Body of pancreas (tissue), 4 donors: ENCODE measurements around the gene HDX. TPM values are rescaled to one million over a fixed set of nuclear protein-coding genes. Genes with fewer than 3 reads are reported as not detected.

Experiments used
- ATAC-seq: fragments of 150-250 bp; one replicate; pipeline ENCODE4 v1.9.1; 2016
- DNase-seq, 4 donors: peaks; one replicate each; pipeline ENCODE4 v3.0.0-alpha.2; 2019
- H3K27ac ChIP-seq, 4 donors: fragments of 200-600 bp; sonication (generic); 1 replicate in 3 of 4; 2 replicates in 1 of 4; pipeline versions ENCODE4 v1.5.1 to v1.6.1; 2016 to 2019; ENCODE audit warnings: mild to moderate bottlenecking in 1 of 4, mixed read lengths in 1 of 4, moderate library complexity in 1 of 4
- H3K27me3 ChIP-seq, 2 donors: fragments of 200-600 bp; sonication (generic); one replicate each; pipeline ENCODE4 v1.6.0; 2016; ENCODE audit warnings: mild to moderate bottlenecking in 1 of 2
- H3K36me3 ChIP-seq, 2 donors: fragments of 200-600 bp; sonication (generic); replicated peaks in 1 of 2; 2 replicates each; pipeline ENCODE4 v1.5.1; 2016; ENCODE audit warnings: low read depth in 2 of 2; ENCODE audit not compliant: insufficient read depth in 1 of 2
- H3K4me1 ChIP-seq: fragments of 200-600 bp; sonication (generic); one replicate; pipeline ENCODE4 v1.6.0; 2016
- H3K4me3 ChIP-seq, 2 donors: fragments of 200-600 bp; sonication (generic); 1 replicate in 1 of 2; 2 replicates in 1 of 2; pipeline ENCODE4 v1.5.1; 2016 to 2019
- H3K9me3 ChIP-seq, 3 donors: fragments of 200-600 bp; sonication (generic); 1 replicate in 2 of 3; 2 replicates in 1 of 3; pipeline ENCODE4 v1.5.1; 2016
- POLR2A ChIP-seq, 3 donors: fragments of 450-650 bp; IDR thresholded peaks; one replicate each; pipeline ENCODE4 v1.6.1; 2016; ENCODE audit warnings: antibody characterized with exemption in 3 of 3, mild to moderate bottlenecking in 2 of 3
- WGBS, 2 donors: methylation state at CpG; one replicate each; pipeline ENCODE4 v1.1.5; 2017; 5-methylcytosine and 5-hydroxymethylcytosine counted together
- intact Hi-C: fragments of 100-400 bp; cut with DNase I; formaldehyde crosslinking; loops from one replicate; pipeline ENCODE4 v1.15.1; 2023
- total RNA-seq, 2 donors: library from RNA; depleted of rRNA; stranded (reverse); fragments of >200 nt; gene quantifications; one replicate each; pipeline ENCODE4 v1.1.0, GENCODE V29; 2016
- TF ChIP-seq, protein P1 (sequence below), 7 experiments: fragments of 450-650 bp in 4 of 7; fragments of 200-600 bp in 3 of 7; sonication (generic) in 3 of 7; IDR thresholded peaks; one replicate each; pipeline ENCODE4 v1.5.1; 2016 to 2019; ENCODE audit warnings: antibody characterized with exemption in 7 of 7

HDX gene
- total RNA-seq, 2 donors from 2014 or later, result 1.3 to 1.6 TPM

GRCh38 chrX:84479086-84479485 lies 23.2 kb downstream of the HDX start:
- no peaks in the 10 kb centered on the region for H3K27me3 ChIP-seq
- DNase-seq (no peak), ATAC-seq (no peak)
- intact Hi-C loops, result no loop called here
- H3K4me1 ChIP-seq, result no peaks in the 10 kb centered on the region
- TF ChIP-seq, protein P1, sequence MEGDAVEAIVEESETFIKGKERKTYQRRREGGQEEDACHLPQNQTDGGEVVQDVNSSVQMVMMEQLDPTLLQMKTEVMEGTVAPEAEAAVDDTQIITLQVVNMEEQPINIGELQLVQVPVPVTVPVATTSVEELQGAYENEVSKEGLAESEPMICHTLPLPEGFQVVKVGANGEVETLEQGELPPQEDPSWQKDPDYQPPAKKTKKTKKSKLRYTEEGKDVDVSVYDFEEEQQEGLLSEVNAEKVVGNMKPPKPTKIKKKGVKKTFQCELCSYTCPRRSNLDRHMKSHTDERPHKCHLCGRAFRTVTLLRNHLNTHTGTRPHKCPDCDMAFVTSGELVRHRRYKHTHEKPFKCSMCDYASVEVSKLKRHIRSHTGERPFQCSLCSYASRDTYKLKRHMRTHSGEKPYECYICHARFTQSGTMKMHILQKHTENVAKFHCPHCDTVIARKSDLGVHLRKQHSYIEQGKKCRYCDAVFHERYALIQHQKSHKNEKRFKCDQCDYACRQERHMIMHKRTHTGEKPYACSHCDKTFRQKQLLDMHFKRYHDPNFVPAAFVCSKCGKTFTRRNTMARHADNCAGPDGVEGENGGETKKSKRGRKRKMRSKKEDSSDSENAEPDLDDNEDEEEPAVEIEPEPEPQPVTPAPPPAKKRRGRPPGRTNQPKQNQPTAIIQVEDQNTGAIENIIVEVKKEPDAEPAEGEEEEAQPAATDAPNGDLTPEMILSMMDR (IDR thresholded peaks at IDR 0.05), result no peak
- no peak for TF ChIP-seq POLR2A (IDR thresholded peaks at IDR 0.05)
- H3K4me3 ChIP-seq, result no peak overlapping the region
- 37 to 87% methylated on average over 2 of the region's 2 CpGs for WGBS, 2 donors
- no peak overlapping the region for H3K27ac ChIP-seq
- no peaks in the 10 kb centered on the region for H3K9me3 ChIP-seq
- no peaks in the 10 kb centered on the region for H3K36me3 ChIP-seq

- Histone ChIP-seq H3K27ac (no peak overlapping the region), H3K9me3 (no peaks in the 10 kb centered on the region), H3K4me1 (no peaks in the 10 kb centered on the region), H3K27me3 (no peaks in the 10 kb centered on the region), H3K4me3 (no peak overlapping the region), H3K36me3 (no peaks in the 10 kb centered on the region)
- intact Hi-C loops, result no loop called here
- DNase-seq, result no peak
- TF ChIP-seq, protein P1 (IDR thresholded peaks at IDR 0.05), result no peak
- ATAC-seq, result no peak
These were observed 25.1 kb downstream of the HDX start for GRCh38 chrX:84477114-84477513.

GRCh38 chrX:84475596-84475995 lies 26.7 kb downstream of the HDX start:
- no peak for ATAC-seq
- TF ChIP-seq, protein P1 (IDR thresholded peaks at IDR 0.05), result no peak
- no peak for TF ChIP-seq POLR2A (IDR thresholded peaks at IDR 0.05)

DNA sequence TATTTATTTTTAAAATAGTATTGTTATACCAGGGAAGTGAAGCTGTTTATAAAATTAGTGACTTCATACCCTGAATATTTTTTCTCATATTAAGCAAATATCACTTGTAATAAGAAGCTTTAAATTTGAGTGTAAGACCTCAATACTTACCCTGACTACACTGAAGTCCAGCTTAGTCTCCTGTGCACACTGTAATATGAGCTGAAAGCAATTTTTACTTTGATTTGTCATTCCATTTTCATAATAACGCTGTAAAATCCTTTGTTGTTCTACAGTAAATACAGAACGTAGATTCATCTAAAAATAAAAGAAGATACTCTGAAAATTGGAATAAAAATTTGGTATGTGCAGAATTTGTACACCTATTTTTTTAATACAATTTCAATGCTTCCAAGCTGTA lies 27.2 kb downstream of the HDX start:
- no peak for DNase-seq
- Histone ChIP-seq H3K9me3 (no peaks in the 10 kb centered on the region), H3K27me3 (no peaks in the 10 kb centered on the region), H3K27ac (no peak overlapping the region), H3K4me3 (no peak overlapping the region), H3K36me3 (no peaks in the 10 kb centered on the region), H3K4me1 (no peaks in the 10 kb centered on the region)
- no peak for ATAC-seq
- intact Hi-C loops, result no loop called here
- 30 to 39% methylated on average over 2 of the region's 2 CpGs for WGBS, 2 donors
- TF ChIP-seq, protein P1 (IDR thresholded peaks at IDR 0.05), result no peak

More at GRCh38 chrX:84475596-84475995, 26.7 kb downstream of the HDX start:
- H3K4me3 ChIP-seq, result no peak overlapping the region
- no peak overlapping the region for H3K27ac ChIP-seq
- H3K27me3 ChIP-seq, result no peaks in the 10 kb centered on the region
- intact Hi-C loops, result no loop called here
- no peaks in the 10 kb centered on the region for H3K9me3 ChIP-seq
- H3K4me1 ChIP-seq, result no peaks in the 10 kb centered on the region
- DNase-seq, result no peak
- WGBS, 2 donors, result 41 to 42% methylated on average over 2 of the region's 2 CpGs
- no peaks in the 10 kb centered on the region for H3K36me3 ChIP-seq

GRCh38 chrX:84469226-84469625 lies 33.0 kb downstream of the HDX start:
- TF ChIP-seq POLR2A (IDR thresholded peaks at IDR 0.05), result no peak
- TF ChIP-seq, protein P1 (IDR thresholded peaks at IDR 0.05), result no peak
- intact Hi-C loops, result no loop called here
- DNase-seq (no peak), ATAC-seq (no peak)
- Histone ChIP-seq H3K9me3 (no peaks in the 10 kb centered on the region), H3K4me3 (no peak overlapping the region), H3K4me1 (no peaks in the 10 kb centered on the region), H3K36me3 (no peaks in the 10 kb centered on the region), H3K27ac (no peak overlapping the region), H3K27me3 (no peaks in the 10 kb centered on the region)
- WGBS, 2 donors, result 27 to 37% methylated on average over 3 of the region's 3 CpGs
